ENCODE results near the gene VWA3B.

GRCh38 chr2:98241592-98241991 is 154.6 kb downstream of the VWA3B start:
- TF ChIP-seq CTCF (conservative IDR thresholded peaks at IDR 0.05) (no peak), ZFX (IDR thresholded peaks at IDR 0.05) (no peak)
